Measurements from ENCODE around the gene HOXA1.

The HOXA1 gene

GRCh38 chr7:27131390-27131819 is 35.6 kb upstream of the HOXA1 start:
- no peak for DNase-seq (ENCODE audit: low read depth in 3 of 3)

- DNase-seq (ENCODE audit: low read depth in 3 of 3) = peak; percentile 46 to 65 (median 50)
These were observed 35.0 kb upstream of the HOXA1 start, which contains the start of gene HOXA4 for GRCh38 chr7:27130540-27131389. HOXA4 (minus strand) TSS chr7:27130757; CDS start chr7:27130733, 24 bp downstream.

- DNase-seq (ENCODE audit: low read depth in 3 of 3) = no peak
These were observed 34.1 kb upstream of the HOXA1 start for GRCh38 chr7:27129729-27130539.

DNA sequence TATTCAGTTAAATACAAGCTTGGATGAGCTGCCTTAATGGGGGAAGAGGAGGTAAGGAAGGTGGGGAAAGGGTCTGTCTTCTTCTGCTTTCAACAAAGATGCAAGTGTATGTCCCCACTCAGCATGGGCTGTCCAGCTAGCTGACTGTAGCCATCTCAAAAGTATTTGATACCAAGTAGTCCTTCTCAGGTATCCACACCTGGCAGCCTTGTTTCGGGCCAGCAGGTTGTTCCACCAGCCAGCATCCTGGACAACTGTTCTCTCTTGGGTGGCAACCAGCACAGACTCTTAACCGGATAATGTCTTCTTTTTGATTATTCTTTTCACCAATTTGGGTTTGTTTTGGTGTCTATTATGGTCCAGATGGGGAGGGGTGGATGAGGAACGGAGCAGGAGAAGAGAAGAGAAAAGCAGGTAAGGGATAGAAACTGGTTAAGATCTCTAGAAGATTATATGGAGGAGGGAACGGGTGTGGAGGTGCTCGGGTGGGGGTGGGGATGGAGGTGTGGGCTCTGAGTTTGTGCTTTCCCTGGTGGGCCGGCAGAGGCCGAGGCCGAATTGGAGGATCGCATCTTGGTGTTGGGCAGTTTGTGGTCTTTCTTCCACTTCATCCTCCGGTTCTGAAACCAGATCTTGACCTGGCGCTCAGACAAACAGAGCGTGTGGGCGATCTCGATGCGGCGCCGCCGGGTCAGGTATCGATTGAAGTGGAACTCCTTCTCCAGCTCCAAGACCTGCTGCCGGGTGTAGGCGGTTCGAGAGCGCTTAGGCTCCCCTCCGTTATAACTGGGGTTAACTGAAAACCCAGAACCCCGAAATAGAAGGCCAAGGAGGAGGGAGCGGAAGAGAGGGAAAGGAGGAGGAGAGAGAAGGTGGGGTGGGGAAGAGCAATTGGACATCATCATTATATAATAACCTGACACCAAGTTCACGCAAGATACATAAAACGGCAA is 33.3 kb upstream of the HOXA1 start:
- DNase-seq (ENCODE audit: low read depth in 3 of 3) = no peak

GRCh38 chr7:27128034-27128433 is 32.2 kb upstream of the HOXA1 start:
- DNase-seq (ENCODE audit: low read depth in 3 of 3) = no peak

DNA sequence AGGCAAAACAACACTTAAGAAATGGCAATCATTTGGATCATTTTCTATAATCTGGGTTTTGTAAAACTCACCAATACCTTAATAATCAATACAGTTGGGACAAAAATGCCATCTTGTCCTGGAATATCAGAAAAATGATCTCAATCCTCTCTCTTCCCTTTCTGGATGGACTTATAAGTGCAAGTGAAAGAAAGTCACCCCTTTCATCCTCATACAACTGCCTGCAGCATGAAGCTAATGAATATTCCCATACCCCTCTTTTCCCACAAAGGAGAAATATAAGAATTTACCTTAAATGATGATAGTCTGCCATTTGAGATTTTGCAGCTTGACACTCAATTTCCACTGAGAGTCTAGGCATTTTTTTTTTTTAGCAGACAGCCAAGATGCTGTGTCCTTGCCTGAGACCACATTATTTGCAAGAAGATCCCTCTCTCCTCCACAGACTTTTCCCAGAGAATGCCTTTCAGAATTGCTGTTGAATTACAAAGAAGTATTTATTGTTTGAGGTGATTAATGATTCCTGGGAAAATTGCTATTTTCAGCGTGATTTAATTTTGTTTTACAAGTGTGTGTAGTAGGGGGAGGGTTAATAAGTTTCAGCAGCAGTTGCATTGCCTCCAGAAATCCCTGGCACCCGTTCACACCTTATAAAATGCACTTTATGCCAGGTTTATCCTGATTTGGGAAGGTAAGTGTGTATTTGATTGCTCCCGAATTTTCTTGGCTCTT is 31.0 kb upstream of the HOXA1 start:
- no peak for DNase-seq (ENCODE audit: low read depth in 3 of 3)

DNA sequence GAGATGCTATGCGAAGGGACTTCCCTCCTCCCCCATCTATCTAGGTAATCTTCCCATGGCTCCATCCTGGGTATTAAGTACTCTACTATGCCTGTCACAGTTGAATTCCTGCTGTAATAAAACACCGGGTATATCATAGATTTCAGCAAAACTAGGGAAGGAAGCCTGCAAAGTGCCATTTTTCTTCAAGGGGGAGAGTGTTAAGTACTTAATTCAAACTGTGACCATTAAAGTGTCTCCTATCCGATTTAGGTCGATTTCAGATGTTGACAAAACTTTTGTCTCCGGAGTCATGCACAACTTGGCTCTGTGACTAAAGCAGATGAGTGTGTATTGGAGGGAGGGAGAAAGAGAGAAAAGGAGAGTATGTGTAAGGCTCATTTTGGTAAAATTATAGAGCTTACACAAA is 30.2 kb upstream of the HOXA1 start:
- DNase-seq (ENCODE audit: low read depth in 3 of 3) = no peak

- no peak for DNase-seq (ENCODE audit: low read depth in 3 of 3)
These were observed 29.3 kb upstream of the HOXA1 start for GRCh38 chr7:27124902-27125689.

GRCh38 chr7:27124096-27124901 is 28.5 kb upstream of the HOXA1 start:
- DNase-seq (ENCODE audit: low read depth in 3 of 3) = no peak

DNA sequence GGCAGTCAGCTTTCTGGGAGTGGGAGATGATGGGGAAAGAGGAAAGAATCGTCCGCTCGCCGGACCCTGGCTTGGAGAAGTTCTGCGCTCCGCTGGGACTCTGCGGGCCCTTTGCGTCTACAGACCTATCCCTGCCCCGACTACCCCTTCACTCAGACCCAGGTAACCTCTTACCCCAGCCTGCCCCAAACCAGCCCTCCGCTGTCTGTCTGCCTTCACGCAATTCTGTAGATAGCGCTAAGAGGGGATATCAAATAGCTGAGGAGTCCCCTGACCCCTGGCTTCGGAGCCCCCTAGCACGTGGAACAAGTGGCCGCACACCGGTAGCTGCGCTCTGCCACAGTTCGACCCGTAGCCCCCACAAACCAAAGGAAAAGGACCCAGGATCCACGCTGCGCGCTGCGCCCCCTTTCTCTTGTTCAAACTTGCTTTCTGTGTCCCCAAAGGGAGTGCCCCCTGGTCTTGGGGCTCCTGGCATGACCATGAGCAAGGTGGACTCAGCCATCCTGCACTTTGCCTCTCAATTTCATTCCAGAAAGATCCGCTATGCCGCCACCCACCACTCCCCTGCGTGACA is 27.8 kb upstream of the HOXA1 start:
- DNase-seq (ENCODE audit: low read depth in 3 of 3) = no peak

DNA sequence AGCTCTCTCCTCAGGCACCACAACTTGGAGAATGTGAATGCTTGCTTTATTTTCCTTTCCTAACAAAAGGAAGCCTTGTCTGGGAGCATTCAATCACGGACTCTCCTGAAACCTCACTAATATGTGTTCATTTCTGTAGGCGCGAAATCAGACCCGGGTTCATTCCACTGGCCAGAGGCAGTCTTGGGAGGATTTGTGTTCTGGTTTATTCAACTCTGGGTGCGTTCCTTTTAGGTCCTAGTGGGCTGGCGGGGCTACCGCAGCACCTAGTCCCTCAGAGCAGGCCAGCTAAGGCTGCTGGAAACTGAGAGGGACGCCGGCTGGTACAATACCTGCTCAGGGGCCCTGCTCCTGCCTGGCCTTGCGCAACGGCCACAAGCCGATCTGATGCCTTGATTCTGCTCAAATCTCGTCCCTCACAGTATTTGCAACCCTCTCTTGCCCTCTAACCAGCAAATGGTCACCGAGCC is 27.2 kb upstream of the HOXA1 start:
- no peak for DNase-seq (ENCODE audit: low read depth in 3 of 3)

GRCh38 chr7:27122077-27122910 is 26.5 kb upstream of the HOXA1 start:
- no peak for DNase-seq (ENCODE audit: low read depth in 3 of 3)

DNA sequence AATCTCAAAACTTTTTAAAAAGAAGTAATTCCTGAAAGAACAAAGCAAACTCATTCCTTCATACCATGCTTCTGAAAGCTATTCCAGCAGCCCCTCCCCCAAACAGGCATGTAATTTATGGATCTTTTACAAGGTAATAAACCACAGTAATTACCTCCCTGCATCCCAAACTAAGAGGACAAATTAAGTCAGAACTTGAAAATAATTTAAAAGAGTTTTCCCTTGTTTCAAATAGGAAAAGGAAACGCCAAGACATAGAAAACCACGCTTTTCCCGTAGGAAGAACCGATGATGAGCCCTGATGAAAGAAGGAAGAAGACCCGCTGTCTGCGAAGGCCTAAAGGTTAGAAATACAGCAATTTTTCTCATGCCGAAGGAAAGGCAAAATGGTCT is 25.9 kb upstream of the HOXA1 start:
- DNase-seq (ENCODE audit: low read depth in 3 of 3) = no peak

DNA sequence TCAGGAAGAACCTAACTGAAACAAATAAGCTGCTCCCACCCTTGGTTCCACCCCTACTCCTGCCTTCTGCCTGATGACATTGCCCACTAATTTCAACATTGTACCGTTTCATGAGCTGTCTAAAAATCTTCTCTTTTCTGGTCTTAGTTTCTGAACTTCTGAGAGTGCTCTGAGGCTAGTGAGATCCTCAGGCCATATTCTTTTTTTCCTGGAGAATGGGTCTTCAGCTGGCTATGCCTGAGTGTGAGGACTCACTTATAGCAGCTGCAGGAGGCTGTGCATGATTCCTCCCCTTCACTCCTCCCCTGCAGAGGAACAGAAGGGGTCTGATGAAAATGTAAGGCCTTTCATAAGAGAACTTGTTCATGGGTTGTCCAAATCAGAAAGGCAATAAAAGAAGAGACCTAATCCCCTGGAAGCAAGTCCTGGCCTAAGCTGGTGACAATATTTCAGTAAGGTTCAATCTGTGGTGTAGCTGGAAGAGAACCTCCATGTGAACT is 23.7 kb upstream of the HOXA1 start:
- DNase-seq (ENCODE audit: low read depth in 3 of 3) = no peak

DNA sequence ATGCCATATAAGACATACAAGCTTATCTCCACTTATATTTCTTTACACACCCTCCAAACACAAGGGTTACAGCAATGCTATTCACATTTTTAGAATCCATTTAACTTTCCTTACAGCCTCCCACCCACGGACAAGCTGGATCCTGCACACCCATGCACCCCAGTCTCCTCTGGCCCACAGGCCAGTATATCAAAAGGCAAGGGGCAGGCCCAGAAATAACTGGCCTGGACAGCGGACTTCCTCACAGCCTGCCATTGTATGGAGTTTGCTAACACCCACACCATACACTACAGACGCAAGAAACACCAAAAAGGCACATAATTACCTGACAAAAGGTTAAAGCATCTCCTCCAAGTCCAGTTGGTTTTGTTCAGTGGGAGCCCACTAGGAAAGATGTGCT is 22.8 kb upstream of the HOXA1 start:
- no peak for DNase-seq (ENCODE audit: low read depth in 3 of 3)

DNA sequence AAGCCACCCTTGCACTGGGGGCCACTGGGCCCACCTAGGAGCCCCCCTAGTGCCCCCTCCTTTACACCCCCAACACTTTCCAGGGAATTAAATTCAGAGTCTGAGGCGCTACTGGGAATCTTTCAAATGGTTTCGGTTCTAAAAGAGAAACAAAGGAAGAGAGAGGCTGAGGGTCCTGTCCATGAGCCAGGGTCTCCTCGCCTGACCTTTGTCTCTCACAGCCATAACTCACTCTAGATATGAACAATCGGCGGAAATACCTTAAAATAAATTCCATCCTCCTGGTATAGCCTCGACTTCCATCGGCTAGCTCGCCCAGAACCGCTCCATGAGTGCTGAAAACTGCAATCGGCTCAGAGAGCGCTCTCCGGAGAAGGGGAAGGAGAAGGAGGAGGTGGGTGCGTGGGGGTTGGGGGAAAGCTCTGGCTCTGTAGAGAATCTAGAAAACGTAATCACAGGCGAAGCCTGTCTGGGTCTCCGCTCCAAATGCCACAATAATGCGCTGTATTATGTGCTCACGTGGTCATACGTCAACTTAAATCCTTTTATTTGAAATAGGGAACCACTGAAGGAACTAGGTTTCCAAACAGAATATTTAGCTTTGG is 22.2 kb upstream of the HOXA1 start:
- DNase-seq (ENCODE audit: low read depth in 3 of 3) = no peak
